Measurements from ENCODE around the gene TMPRSS13.
"Not testable (repeated sequence)": the region's sequence is repeated elsewhere in the genome, so short reads cannot be mapped to it uniquely, and the experiment has no call there.

GRCh38 chr11:117865546-117865945 lies 63.7 kb downstream of the TMPRSS13 start:
- TF ChIP-seq EZH2 (IDR thresholded peaks at IDR 0.05; ENCODE audit: insufficient read depth, poor library complexity, severe bottlenecking); EZH2phosphoT487 (IDR thresholded peaks at IDR 0.05; ENCODE audit: insufficient read depth, low read depth): not testable (repeated sequence)
